Measurements from ENCODE around the gene TENT5C.
"Not testable (repeated sequence)": the region's sequence is repeated elsewhere in the genome, so short reads cannot be mapped to it uniquely, and the experiment has no call there.

Gene TENT5C

DNA sequence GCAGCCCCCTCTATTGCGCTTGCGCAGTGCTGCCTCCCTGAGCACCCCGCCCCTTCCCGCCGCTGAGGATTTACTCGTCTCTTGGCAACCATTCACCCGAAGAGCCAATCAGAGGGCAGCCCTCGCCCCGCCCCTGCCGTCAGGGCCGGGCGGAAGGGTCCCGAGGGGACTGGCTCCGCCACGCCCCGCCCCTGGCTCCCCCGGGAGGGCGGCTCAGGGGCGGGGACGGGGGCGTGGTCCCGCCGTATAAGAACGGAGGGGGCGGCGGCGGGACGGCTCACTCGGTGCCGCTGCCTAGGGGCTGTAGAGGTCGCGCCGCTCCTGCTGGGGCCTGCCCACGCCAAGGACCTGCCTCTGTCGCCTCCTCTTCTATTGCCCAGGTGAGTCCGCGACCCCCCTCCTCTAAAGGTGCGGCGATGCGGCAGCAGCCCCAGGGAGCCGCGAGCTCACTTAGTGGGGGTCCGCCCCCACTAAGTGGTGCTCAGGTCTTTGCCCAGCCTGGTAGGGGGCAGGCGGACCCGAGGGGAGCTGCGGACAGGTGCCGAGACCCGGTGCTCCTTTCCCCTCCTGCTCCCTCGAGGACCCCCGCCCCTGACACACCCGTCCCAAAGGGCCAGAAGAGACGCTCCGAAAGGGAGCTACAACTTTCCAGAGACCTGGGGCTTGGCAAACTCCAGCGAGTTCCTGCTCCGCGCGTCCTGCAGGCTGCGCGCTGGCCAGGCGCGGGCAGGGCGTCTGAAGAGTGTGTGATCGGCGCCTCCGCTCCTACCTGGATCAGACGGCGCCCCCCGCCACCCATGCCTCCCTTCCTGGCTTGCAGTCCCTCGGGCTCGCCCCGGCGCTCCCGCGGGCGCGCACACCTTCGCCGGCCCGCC lies at the start of gene TENT5C:
TSS of gene TENT5C (plus strand) at position 275 of the 875 bp plus-strand sequence. CDS start 16,821 bp downstream, outside the sequence.
- DNase-seq = peak; percentile 98

DNA sequence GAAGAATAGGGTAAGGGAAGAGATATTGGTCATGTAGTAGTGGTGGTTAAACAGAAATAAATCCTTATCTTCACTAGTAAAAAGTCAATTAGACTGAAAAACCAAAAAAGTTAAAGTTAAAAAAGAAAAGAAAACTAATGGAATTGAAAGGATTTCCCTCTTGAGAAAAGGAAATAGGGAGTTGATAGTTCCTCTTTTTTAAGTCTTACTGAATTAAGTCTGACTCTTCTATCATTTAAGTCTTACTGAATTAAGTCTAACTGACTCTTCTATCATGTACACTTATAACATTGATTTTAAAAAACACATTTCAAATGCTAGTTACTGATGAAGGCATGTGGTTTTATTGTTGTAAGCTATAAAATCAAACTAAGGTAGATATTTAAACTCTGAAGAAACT lies 49.5 kb upstream of the TENT5C start:
- no peak for DNase-seq

DNA sequence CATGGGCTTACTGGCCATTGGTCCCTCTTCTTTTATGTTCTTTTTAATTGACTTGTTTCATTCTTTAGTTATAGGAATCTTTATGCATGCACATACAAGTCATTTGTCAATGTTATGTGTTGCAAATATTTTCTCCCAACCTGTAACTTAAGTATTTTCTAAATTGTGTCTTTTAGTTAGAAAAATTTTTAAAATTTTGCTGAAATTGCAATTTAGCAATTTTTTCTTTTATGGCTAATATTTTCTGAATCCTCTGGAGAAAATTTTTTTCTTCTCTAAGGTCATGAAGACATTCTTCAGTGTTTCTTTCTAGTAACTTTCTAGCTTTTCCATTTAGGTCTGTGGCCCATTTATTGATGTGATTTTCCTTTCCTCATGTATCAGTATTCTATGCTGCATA lies 48.9 kb upstream of the TENT5C start:
- no peak for DNase-seq

DNA sequence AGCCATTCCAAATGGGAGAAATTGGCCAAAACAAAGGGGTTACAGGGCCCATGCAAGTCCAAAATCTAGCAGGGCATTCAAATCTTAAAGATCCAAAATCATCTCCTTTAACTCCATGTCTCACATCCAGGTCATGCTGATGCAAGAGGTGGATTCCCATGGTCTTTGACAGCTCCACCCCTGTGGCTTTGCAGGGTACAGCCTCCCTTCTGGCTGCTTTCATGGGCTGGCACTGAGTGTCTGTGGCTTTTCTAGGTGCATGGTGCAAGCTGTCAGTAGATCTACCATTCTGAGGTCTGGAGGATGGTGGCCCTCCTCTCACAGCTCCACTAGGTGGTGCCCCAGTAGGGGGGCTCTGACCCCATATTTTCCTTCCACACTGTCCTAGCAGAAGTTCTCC lies 47.4 kb upstream of the TENT5C start:
- DNase-seq = not testable (repeated sequence)

DNA sequence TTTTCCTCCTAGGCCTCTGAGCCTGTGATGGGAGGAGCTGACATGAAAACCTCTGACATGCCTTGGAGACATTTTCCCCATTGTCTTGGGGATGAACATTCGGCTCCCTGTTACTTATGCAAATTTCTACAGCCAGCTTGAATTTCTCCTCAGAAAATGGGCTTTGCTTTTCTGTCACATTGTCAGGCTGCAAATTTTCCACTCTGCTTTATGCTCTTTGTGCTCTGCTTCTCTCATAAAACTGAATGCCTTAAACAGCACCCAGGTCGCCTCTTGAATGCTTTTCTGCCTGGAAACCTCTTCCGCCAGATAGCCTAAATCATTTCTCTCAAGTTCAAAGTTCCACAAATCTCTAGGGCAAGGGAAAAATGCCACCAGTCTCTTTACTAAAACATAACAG lies 46.7 kb upstream of the TENT5C start:
- no peak for DNase-seq

DNA sequence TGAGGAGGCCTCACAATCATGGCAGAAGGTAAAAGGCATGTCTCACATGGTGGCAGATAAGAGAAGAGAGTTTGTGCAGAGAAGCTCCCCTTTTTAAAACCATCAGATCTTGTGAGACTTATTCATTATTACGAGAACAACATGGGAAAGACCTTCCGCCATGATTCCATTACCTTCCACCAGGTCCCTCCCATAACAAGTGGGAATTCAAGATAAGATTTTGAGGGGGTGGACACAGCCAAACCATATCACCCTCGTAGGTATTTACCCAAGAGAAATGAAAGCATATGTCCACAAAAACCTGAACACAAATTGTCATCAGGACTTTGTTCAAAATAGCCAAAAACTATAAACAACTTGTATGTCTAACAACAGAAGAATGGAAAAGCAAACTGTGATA lies 45.9 kb upstream of the TENT5C start:
- no peak for DNase-seq

DNA sequence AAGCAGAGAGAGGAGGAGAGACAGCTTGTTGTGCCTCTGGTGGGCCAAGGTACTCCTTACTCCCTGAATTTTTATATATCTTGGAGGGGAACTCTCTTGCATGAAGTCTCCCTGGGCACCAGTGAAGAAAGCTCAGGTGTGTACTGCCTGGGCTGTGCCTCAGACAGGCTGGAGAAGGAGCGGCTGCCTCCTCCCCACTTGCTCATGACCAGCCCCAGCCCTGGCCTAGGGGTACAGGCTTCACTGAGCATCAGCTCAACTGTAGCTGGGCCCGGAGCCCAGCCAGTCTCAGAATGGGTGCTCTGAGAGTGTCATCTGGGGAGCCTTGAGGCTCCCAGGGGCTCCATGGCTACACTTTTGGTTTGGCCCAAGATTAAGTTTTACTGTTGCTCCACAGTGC lies 44.8 kb upstream of the TENT5C start:
- DNase-seq = no peak

DNA sequence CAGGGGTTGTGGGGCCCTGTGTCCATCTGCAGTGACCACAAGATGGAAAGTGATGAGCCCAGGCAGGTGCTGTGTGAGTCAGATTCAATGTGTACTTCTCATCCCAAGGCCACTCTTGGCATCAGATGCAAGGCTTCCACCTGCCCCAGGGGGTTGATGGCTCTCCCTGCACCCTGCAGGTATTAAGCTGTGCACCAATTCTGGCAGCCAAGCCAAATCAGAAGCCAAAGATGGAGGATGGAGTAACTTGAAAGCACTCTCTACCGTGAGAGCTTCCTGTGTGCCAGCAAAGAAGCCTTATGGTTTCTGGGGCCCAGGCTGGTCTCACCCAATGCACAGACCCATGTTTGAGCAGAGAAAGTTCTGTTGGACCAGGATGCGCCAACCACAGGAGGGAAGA lies 44.3 kb upstream of the TENT5C start:
- no peak for DNase-seq

DNA sequence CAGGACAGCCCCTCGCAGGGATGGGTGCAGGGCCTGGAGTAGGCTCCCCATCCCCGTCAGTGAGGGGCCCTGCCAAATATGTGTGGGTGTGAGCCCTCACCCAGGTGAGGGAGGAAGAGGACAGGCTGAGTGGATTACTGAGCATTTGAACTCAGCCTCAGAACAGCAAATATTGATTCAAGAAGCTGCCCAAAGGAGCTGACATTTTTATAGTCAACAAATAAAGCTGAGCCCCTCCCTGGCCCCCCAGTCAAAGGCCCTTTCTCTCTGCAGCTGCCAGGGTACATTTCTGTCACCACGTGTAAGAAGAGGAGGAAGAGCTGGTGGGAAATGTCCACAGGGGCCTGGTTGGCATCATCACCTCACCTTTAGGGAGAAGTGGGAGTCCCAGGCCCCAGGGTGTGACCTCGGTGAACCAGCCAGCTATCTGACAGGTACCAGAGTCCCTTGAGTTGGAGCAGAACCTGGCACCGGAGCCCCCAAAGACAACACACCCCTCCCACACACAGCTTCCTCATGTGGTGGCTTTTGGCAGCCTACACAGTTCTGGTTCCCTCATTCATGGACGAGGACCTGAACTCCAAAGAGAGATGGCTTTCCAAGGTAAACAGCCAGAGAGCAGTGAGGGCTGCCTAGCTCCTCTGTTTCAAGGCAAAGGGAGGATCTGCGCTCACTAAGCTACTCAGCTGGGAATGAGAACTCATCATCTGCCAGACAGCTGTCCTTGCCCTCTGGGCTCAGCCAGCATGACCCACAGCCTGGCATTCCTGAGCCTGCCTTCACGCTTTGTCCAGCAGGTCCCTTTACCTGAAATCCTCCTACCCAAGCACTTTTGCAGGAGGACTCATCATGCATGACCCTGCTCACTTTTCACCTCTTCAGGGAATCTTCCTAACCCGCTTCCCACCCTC lies 43.0 kb upstream of the TENT5C start:
- DNase-seq = no peak

DNA sequence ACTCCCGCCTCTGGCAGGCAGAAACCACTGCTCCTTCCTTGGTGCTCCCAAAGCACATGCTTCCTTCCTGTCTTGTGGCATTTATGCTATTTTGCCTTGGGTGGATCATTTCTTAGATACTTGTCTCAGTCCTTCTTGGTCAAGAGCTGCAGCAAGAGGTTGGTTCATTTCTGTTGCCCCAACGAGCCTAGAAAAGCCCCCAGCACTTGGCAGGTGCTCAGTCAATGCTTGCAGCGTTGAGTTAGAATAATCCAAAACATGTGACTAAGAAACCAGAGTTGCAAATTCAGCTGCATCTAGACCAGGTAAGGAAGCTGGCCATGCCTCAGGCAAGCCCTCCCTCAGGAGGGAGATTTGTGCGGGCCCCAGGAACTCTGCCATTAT lies 42.4 kb upstream of the TENT5C start:
- DNase-seq = no peak

DNA sequence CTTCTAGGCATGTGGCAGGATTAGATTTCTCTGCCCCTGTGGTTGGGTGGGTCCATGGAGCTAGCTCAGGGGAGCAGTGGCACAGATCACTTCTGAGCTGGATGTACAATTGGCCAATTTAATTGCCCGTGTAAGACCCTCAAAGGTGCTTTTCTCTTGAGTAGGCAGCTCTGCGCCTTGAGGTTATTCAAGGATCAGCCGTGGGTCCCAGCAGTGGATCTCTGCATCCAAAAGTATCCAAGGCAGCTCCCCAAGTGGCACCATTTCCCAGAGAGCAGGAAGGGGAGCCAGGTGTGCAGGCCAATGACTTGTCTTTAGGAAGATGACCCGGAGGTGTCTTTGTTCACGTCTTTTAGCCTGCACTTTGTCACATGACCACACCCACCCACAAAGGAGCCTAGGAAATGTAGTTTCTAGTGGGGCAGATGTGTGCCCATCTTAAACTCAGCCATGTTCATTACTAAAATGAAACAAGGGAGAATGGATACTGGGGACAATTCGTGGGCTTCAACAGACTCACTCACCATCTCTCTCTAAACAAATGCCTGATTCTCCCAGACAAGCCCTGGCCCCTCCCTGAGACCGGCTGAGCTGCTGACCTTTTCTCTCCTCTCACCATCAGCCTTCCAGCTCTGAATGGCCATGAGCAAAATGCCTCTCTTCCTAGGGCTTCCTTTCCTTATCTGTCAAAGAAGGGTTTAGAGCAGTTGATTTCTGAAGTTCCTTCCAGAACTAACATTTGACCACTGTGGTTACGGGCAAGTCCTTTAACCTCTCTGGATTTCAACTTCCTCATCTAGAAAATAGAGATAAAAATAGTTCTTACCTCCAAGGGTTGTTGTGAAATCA lies 41.4 kb upstream of the TENT5C start:
- DNase-seq = no peak

DNA sequence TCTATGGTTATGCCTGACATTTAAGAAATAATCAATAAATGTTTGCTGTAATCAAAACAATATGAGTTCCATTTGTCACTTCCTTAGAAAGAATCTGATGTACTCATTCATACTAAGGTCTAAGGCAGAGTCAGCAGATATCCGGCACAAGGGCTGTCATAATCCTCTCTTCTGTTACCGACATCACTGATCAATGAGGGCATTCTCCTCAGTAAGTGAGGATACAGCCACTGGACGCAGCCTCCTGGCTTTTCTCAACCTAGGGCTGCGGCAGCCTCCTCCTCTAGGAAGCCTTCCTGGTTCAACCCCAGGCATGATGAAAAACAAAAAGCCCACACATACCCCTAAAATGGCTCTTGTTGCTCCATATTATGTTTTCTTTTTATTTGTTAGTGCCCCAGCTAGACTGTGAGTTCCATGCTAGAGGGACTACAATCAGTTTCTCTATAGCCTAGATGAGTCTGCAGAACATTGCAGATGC lies 40.7 kb upstream of the TENT5C start:
- DNase-seq = no peak

DNA sequence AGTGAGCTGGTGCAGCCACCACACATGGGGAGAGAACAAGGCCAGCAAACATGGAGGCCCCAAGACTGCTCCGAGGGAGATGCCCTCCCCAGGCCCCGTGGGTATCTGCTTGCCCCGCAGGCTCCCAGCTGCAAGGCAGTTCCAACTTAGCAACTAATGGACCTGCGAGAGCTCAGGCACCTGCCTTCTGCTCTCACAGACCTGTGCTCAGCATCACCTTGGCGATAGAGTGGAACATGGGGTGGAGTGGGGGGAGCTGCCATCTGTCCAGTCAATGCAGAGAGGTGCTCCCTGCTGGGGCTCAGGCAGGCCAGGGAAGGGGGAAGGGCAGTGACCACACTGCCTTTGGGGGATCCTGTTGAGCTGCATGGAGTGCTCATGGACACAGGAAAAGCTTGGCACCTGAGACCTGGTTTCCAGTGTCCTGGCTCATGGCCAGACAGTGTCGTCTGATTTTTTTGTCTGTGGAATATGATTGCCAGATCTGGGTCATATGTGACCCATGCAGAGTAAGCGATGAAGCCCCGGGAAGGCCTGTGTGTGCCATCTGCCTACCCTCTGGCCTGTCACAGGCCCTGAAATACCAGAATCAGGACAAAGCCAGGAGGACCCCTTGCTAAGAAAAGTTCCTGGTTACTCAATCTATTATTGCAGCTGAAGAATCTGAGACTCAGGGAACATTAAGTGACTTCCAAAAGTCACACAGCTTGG lies 39.9 kb upstream of the TENT5C start:
- DNase-seq = no peak

DNA sequence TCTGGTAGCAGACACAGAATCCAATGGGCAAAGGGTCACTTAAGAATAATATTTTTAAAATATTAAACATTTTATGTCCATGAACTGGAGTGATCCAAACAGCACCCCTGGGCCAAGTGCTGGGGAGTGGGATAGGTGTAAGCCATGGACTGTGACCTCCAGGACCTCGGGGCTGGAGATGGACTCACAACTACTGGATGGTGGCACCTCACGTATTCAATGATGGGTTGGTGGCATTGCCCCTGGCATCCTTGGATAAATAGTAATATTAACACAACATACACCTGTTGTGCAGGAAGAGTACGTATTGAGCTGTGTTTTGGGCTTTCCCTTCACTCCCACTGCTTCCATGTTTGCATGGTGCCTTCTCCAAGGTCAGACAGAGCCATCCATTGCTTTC lies 39.3 kb upstream of the TENT5C start:
- DNase-seq = no peak

DNA sequence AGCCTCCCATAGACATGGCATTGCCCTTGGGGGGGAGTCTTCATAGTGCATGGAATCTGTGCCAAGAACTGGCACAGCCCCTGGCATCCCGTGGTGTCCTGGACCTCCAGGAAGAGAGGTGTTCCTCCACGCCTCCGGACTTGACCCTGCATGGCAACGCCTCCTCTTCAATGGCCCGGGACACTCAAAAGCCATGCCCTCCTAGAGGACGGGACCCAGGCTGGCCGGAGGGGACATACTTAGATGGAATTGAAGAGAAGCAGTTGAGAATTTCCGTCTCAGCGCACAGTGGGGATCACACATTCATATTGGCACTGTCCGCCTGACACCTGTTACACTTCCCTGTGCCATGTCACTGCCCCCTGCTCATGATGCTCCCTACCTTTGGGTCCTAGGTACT lies 38.4 kb upstream of the TENT5C start:
- no peak for DNase-seq

DNA sequence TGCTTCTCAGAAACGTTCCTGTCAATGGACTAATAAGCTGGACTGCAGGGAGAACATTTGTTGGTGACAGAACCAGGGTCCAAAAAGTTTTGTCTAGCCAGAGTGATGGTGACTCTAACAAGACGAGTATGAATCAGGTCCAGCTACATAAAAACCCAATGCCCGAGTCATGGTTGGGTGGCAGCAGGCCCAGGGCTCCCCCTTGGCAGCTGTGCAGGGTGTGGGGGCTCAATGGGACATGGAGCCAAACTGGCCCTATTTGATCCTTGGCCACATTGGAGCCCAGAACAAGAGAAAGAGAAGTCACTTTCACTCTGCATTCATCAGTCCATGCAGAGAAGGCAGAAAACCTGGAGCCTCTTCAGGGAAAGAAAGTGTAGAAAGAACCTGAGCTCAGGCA lies 37.9 kb upstream of the TENT5C start:
- no peak for DNase-seq

DNA sequence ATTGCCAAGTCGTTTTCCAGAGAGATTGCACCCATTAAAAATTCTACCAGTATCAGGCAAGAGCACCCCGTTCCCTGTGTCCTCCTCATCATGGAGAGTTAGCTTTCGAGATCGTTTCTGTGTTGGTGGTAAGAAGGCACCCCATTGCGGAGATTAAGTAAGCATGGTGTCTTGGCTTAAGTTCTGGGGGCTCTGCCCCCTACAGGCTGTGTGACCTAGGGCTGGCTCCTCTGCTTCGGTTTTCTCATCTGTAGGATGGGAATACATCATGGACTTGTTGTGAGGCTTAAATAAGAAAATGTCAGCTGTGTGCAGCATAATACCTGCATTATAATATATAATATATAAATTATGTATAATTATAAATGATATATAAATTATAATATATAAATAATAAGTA lies 36.8 kb upstream of the TENT5C start:
- DNase-seq = no peak

DNA sequence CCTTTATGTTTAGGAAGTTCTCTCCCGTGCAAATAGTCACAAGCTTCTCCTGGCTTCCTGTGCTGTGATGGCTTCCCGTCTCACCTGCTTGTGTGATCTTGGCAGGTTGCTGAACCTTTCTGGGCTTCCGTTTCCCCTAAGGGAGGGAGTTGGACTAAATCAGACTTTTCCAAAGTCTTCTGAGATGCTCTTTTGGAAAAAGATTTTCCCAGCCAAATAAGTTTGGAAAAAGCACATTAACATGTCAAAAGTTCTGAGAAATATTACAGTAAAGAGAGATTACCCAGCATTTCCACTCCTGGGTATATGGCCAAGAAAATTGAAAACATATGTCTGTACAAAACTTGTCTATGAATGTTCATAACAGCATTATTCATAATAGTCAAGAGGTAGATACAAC lies 36.0 kb upstream of the TENT5C start:
- DNase-seq = no peak

DNA sequence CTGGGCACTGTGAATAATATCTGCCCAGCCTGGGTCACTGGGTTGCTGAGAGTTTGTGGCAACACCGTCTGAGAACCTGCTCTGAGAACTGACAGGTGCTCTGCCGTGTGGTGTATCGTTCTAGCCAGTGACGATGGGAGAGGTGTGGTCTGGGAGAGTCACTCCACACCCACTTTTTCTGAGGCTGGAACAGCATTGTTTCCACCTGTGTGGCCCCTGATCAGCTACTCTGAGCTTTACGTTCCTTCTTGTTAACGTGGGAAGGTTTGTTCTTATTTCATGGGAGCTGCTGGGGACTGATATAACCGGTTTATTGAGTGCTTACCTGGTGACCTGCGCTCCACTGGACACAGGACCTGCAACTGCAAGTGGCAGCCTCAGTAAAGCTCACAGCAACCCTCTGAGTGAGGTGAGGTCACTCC lies 34.8 kb upstream of the TENT5C start:
- no peak for DNase-seq

DNA sequence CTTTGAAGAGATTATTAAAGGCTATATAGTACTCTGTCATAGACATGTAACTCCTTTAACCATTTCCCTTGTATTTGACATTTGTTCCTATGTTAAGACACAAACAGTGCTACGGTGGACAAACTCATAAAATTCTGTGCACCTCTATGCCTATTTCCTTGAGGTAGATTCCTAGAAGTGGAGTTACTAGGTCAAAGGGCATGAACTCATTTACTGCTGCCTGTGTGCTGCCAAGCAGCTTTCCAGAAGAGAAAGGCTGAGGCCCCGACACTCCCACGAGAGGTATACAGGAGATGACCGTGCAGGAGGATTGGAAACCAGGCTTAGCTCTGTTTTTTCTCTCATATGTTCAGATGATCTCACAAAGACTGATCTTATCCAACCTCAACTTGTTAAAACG lies 34.4 kb upstream of the TENT5C start:
- no peak for DNase-seq

DNA sequence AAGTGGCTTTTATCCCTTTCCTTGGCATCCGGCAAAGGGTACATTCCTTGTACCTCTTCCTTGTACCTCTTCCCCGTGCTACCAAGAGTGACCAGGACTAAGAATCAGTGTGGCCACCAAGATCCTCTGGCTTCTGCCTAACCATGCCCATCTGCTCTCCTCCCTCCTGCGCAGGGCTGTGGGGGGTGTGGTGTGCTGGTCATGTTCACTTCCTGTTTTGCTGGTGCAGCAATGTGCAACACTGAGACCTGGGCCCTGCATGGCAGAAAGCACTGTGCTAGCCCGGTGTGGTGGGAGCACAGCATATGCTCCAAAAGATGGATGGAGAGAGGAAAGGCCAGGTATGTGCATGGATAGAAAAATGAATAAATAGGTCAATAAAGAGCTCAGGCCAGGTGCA lies 33.3 kb upstream of the TENT5C start:
- DNase-seq = peak; percentile 19

DNA sequence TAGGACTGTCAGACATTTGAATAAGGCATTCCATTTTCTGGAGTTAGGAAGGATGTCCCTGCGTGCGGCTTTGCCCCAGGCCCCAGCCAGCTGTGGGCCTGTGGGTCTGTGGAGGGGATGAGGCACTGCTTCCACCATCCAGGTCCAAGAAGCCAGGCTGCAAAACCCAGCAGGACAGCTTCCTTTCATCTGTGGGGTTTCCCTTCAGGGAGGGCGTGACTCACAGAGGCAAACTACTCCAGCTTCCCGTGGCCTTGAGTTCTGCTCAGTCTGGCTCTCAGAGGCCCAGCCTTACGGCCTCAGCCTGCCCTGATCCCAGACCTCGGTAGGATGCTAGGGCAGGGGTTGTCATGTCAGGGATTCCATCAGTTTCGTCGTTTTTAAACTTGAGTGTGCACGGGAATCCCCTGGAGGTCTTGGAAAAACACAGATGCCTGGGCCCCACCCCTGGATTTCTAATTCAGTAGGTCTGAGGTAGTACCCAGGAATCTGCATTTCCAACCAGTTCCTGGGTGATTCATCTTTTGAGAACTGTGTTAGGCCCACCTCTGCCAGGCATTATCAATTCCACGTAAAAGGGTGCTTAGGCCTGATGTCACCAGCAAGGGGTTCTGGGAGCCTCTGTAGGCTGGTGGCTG lies 32.3 kb upstream of the TENT5C start:
- DNase-seq = peak; percentile 37
